ENCODE results near the gene PICK1.

Gene PICK1

GRCh38 chr22:38049812-38050619 lies 7.2 kb upstream of the PICK1 start:
- DNase-seq (ENCODE audit: low spot score), result no peak

- no peak for DNase-seq (ENCODE audit: low spot score)
Measured at GRCh38 chr22:38050720-38051119, 6.5 kb upstream of the PICK1 start.

GRCh38 chr22:38051261-38051660 lies 5.9 kb upstream of the PICK1 start:
- no peak for DNase-seq (ENCODE audit: low spot score)

GRCh38 chr22:38051900-38052862 lies 5.0 kb upstream of the PICK1 start:
- peak; percentile 92 for DNase-seq (ENCODE audit: low spot score)

GRCh38 chr22:38062791-38063190 lies 5.6 kb downstream of the PICK1 start:
- no peak for DNase-seq (ENCODE audit: low spot score)

- no peak for DNase-seq (ENCODE audit: low spot score)
Measured at GRCh38 chr22:38065539-38065938, 8.3 kb downstream of the PICK1 start.

GRCh38 chr22:38066381-38067027 lies 9.3 kb downstream of the PICK1 start:
- no peak for DNase-seq (ENCODE audit: low spot score)

GRCh38 chr22:38067028-38067415 lies 9.8 kb downstream of the PICK1 start:
- DNase-seq (ENCODE audit: low spot score), result no peak

- no peak for DNase-seq (ENCODE audit: low spot score)
Measured at GRCh38 chr22:38067761-38068360, 10.7 kb downstream of the PICK1 start.

- DNase-seq (ENCODE audit: low spot score), result no peak
Measured at GRCh38 chr22:38068641-38069371, 11.6 kb downstream of the PICK1 start.

GRCh38 chr22:38069372-38070249 lies 12.4 kb downstream of the PICK1 start:
- DNase-seq (ENCODE audit: low spot score), result peak; percentile 86

- no peak for DNase-seq (ENCODE audit: low spot score)
Measured at GRCh38 chr22:38070250-38070921, 13.2 kb downstream of the PICK1 start.

- DNase-seq (ENCODE audit: low spot score), result no peak
Measured at GRCh38 chr22:38071421-38072321, 14.5 kb downstream of the PICK1 start.

GRCh38 chr22:38072322-38073149 lies 15.3 kb downstream of the PICK1 start:
- DNase-seq (ENCODE audit: low spot score), result no peak

- DNase-seq (ENCODE audit: low spot score), result no peak
Measured at GRCh38 chr22:38073150-38074130, 16.2 kb downstream of the PICK1 start.
